A673 (cell line): ENCODE measurements around the gene REXO1. TPM values are rescaled to one million over a fixed set of nuclear protein-coding genes. Genes with fewer than 3 reads are reported as not detected.
"Not testable (repeated sequence)": the region's sequence is repeated elsewhere in the genome, so short reads cannot be mapped to it uniquely, and the experiment has no call there.

Experiments
- BruUV-seq: library from RNA; stranded (reverse); fragments of 400-500 nt; replicated peaks from 2 replicates; lab custom pipeline; 2021; lab: Mats Ljungman, UMichigan
- CTCF ChIA-PET: fragments of 300-600 bp; sonication (Branson Sonifier 250); formaldehyde crosslinking; loops from one replicate; lab custom pipeline; 2022; ENCODE audit warnings: antibody characterized with exemption; lab: Charles Lee
- POLR2A ChIA-PET: fragments of 300-600 bp; sonication (Branson Sonifier 250); formaldehyde crosslinking; loops from one replicate; lab custom pipeline; 2022; ENCODE audit warnings: antibody characterized with exemption; ENCODE audit not compliant: low non-redundant PET; lab: Charles Lee
- DNase-seq: peaks from one replicate; pipeline ENCODE4 v3.0.0-alpha.2; 2015; ENCODE audit warnings: low spot score
- H3K27ac ChIP-seq: fragments of 200-600 bp; sonication (generic); 2 replicates; pipeline ENCODE4 v1.5.1; 2016; ENCODE audit warnings: mixed run types, low read depth, mild to moderate bottlenecking, mixed read lengths, antibody characterized with exemption, low read length; ENCODE audit not compliant: poor library complexity, severe bottlenecking
- H3K27me3 ChIP-seq: fragments of 200-600 bp; sonication (generic); replicated peaks from 2 replicates; pipeline ENCODE4 v1.6.1; 2017; ENCODE audit warnings: mixed run types, low read depth, mild to moderate bottlenecking, mixed read lengths, antibody characterized with exemption, low read length; ENCODE audit not compliant: insufficient read depth, poor library complexity
- H3K36me3 ChIP-seq: fragments of 200-600 bp; sonication (generic); 2 replicates; pipeline ENCODE4 v1.6.1; 2016; ENCODE audit warnings: mixed run types, mild to moderate bottlenecking, mixed read lengths, antibody characterized with exemption, low read length; ENCODE audit not compliant: insufficient read depth, poor library complexity, severe bottlenecking
- H3K4me1 ChIP-seq: fragments of 200-600 bp; sonication (generic); 2 replicates; pipeline ENCODE4 v1.6.1; 2017; ENCODE audit warnings: mixed run types, mild to moderate bottlenecking, mixed read lengths, antibody characterized with exemption, low read length; ENCODE audit not compliant: insufficient read depth, poor library complexity, severe bottlenecking
- H3K4me3 ChIP-seq: fragments of 200-600 bp; sonication (generic); 2 replicates; pipeline ENCODE4 v1.5.1; 2016; ENCODE audit warnings: low read depth, mixed run types, mild to moderate bottlenecking, mixed read lengths, low read length; ENCODE audit not compliant: poor library complexity, severe bottlenecking
- H3K9me3 ChIP-seq: fragments of 200-600 bp; sonication (generic); 2 replicates; pipeline ENCODE4 v1.6.1; 2016; ENCODE audit warnings: mixed run types, low read depth, mild to moderate bottlenecking, mixed read lengths, antibody characterized with exemption, low read length; ENCODE audit not compliant: poor library complexity, severe bottlenecking
- EZH2 ChIP-seq: fragments of 200-600 bp; sonication (generic); IDR thresholded peaks from 2 replicates; pipeline ENCODE4 v1.6.1; 2017; ENCODE audit warnings: borderline replicate concordance, low read depth, mild to moderate bottlenecking, mixed read lengths, antibody characterized with exemption, low read length; ENCODE audit not compliant: poor library complexity, severe bottlenecking
- intact Hi-C: fragments of 100-400 bp; cut with micrococcal nuclease; formaldehyde crosslinking; loops from one replicate; pipeline ENCODE4 v1.10.0; 2022; ENCODE audit not compliant: unreplicated experiment
- total RNA-seq: library from RNA; stranded (reverse); gene quantifications from 2 replicates; pipeline ENCODE4 v1.2.3, GENCODE V29; 2021
- TF ChIP-seq, protein P1 (sequence below): fragments of 300-800, 200-600 bp; sonication (generic); conservative IDR thresholded peaks from 2 replicates; pipeline ENCODE4 v1.5.1; 2017; ENCODE audit warnings: low read depth, mild to moderate bottlenecking, antibody characterized with exemption, low read length, moderate library complexity, mixed read lengths

The REXO1 gene
- total RNA-seq, 1 experiment from 2014 or later, result 53.0 TPM

GRCh38 chr19:1880611-1881392, 32.5 kb upstream of the REXO1 start:
- ChIA-PET CTCF (no interaction called here), POLR2A (no interaction called here)
- H3K4me1 ChIP-seq, result peaks cover 12% of the 10 kb centered on the region
- H3K4me3 ChIP-seq, result no peak overlapping the region
- H3K36me3 ChIP-seq, result no peaks in the 10 kb centered on the region
- no peak overlapping the region for H3K27ac ChIP-seq
- intact Hi-C loops, result no loop called here
- H3K27me3 ChIP-seq, result no peaks in the 10 kb centered on the region
- no peak for DNase-seq
- TF ChIP-seq, protein P1, sequence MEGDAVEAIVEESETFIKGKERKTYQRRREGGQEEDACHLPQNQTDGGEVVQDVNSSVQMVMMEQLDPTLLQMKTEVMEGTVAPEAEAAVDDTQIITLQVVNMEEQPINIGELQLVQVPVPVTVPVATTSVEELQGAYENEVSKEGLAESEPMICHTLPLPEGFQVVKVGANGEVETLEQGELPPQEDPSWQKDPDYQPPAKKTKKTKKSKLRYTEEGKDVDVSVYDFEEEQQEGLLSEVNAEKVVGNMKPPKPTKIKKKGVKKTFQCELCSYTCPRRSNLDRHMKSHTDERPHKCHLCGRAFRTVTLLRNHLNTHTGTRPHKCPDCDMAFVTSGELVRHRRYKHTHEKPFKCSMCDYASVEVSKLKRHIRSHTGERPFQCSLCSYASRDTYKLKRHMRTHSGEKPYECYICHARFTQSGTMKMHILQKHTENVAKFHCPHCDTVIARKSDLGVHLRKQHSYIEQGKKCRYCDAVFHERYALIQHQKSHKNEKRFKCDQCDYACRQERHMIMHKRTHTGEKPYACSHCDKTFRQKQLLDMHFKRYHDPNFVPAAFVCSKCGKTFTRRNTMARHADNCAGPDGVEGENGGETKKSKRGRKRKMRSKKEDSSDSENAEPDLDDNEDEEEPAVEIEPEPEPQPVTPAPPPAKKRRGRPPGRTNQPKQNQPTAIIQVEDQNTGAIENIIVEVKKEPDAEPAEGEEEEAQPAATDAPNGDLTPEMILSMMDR, result no peak
- TF ChIP-seq EZH2, result no peak
- no TSS peak for BruUV-seq
- no peaks in the 10 kb centered on the region for H3K9me3 ChIP-seq

- H3K9me3 ChIP-seq, CTCF ChIA-PET, DNase-seq, BruUV-seq, H3K27me3 ChIP-seq, H3K27ac ChIP-seq, H3K36me3 ChIP-seq, intact Hi-C loops, H3K4me3 ChIP-seq, POLR2A ChIA-PET: not testable (repeated sequence)
- H3K4me1 ChIP-seq, result peaks cover 12% of the 10 kb centered on the region
Measured at GRCh38 chr19:1879982-1880381, 31.7 kb upstream of the REXO1 start.

- POLR2A ChIA-PET, CTCF ChIA-PET, BruUV-seq, H3K4me3 ChIP-seq, DNase-seq, H3K27ac ChIP-seq, H3K27me3 ChIP-seq, H3K9me3 ChIP-seq, H3K36me3 ChIP-seq, intact Hi-C loops: not testable (repeated sequence)
- H3K4me1 ChIP-seq, result peaks cover 23% of the 10 kb centered on the region
Measured at GRCh38 chr19:1878583-1878982, 30.3 kb upstream of the REXO1 start.

DNA sequence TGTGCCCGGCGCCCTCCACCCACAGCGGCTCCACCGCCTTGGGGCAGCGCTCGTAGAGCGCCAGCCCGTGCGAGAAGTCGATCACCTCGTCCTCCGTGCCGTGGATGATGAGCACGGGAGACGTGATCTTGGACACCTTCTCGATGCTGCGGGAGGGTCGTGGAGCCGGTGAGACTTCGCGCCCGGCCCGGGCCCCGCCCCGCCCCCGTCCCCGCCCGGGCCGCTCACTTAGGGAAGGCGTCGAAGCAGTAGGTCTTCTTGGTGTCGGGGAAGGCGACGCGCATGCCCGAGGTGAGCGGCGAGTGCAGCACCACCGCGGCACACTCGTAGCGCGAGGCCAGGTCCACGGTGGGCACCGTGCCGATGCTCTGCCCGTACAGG, 29.0 kb upstream of the REXO1 start:
- intact Hi-C loops, POLR2A ChIA-PET, BruUV-seq, H3K4me3 ChIP-seq, H3K9me3 ChIP-seq, H3K36me3 ChIP-seq, H3K27ac ChIP-seq, H3K27me3 ChIP-seq, DNase-seq, CTCF ChIA-PET: not testable (repeated sequence)
- H3K4me1 ChIP-seq, result peaks cover 24% of the 10 kb centered on the region
